Esophagus (tissue), 2 donors: Measurements from ENCODE around the gene GAL3ST2. TPM values are rescaled to one million over a fixed set of nuclear protein-coding genes. Genes with fewer than 3 reads are reported as not detected.

ENCODE experiments used
- H3K27ac ChIP-seq, 2 donors: one replicate each; pipeline ENCODE4 v1.5.1; 2013; ENCODE audit warnings: low read depth in 2 of 2, mild to moderate bottlenecking in 2 of 2, inconsistent platforms in 1 of 2, low read length in 1 of 2, moderate library complexity in 1 of 2
- H3K27me3 ChIP-seq, 2 donors: one replicate each; pipeline ENCODE4 v1.6.1; 2013; ENCODE audit warnings: low read length in 2 of 2, control low read depth in 1 of 2, mild to moderate bottlenecking in 1 of 2; ENCODE audit not compliant: insufficient read depth in 2 of 2, control insufficient read depth in 1 of 2
- H3K36me3 ChIP-seq, 2 donors: one replicate each; pipeline ENCODE4 v1.6.1; 2013; ENCODE audit warnings: low read length in 1 of 2; ENCODE audit not compliant: control insufficient read depth in 2 of 2, insufficient read depth in 2 of 2
- H3K4me1 ChIP-seq, 2 donors: one replicate each; pipeline ENCODE4 v1.6.1; 2013; ENCODE audit warnings: low read length in 1 of 2; ENCODE audit not compliant: control insufficient read depth in 2 of 2, insufficient read depth in 2 of 2
- H3K4me3 ChIP-seq, 2 donors: one replicate each; pipeline ENCODE4 v1.5.1; 2013; ENCODE audit warnings: low read length in 2 of 2, mild to moderate bottlenecking in 2 of 2, low read depth in 1 of 2, moderate library complexity in 1 of 2
- H3K9me3 ChIP-seq, 2 donors: one replicate each; pipeline ENCODE4 v1.6.1; 2013; ENCODE audit warnings: mild to moderate bottlenecking in 2 of 2, low read depth in 1 of 2, low read length in 1 of 2, moderate library complexity in 1 of 2; ENCODE audit not compliant: control insufficient read depth in 2 of 2, insufficient read depth in 1 of 2
- WGBS, 2 donors: extraction: QIAGEN DNeasy Blood & Tissue Kit; methylation state at CpG; one replicate each; pipeline ENCODE4 v1.1.7; 2013; 5-methylcytosine and 5-hydroxymethylcytosine counted together
- polyA plus RNA-seq, 2 donors: library from polyadenylated mRNA; stranded (reverse); fragments of 200-250 nt; gene quantifications; one replicate each; pipeline ENCODE4 v1.2.3, GENCODE V29; 2013
- donor health status: healthy with polysubstance abuse.
- donor health status: Bipolar disorder and iron deficiency.

The GAL3ST2 gene
- polyA plus RNA-seq, 2 donors, result 0.02 to 0.10 TPM

DNA sequence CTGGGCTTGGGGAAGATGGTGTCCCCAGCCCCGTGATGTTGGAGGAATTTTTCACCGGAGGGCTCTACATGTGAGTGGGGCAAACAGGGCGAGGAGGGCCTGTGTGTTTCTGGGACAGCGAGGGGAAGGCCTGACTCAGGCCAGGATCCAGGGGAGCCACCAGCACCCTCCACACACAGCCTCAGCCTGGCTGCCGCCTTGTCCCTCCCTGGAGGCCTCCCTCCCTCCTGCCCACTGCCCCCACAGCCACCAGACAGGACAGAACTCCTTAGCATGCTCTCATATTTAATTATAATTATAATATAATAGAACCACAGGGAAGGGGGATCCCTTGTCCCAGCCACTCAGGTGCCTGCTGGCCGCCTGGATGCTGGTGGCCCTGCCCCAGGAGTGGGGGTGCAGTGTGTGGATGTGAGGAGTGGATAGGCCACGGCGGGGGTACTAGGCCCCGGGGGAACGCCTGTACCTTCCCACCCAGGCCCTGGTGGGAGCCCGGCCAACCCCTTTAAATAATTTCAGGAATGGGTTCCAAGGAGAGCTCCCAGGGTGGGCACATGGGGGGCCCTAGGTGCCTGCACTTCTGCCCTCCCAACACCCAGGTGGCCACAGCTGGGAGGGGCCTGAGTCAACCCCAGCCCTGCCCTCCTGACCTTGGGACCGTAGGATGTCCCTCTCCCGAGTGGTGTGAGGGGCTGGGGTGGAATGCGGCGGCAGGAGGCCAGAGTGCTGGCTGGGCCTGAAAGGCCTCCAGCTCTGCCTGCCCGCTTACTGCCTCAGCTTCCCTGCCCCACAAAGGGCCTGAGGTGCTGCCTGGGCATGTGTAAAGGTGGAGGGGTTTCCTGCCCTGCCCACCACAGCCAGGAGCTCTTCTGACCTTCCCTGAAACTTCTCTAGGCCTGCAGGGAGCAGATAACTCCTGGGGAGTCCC, 73.3 kb downstream of the GAL3ST2 start:
- H3K27me3 ChIP-seq, result no peaks in the 10 kb centered on the region
- peaks cover 0 to 2% of the 10 kb centered on the region in 2 donors for H3K4me1 ChIP-seq
- H3K4me3 ChIP-seq, result no peak overlapping the region
- no peaks in the 10 kb centered on the region for H3K9me3 ChIP-seq
- WGBS, 2 donors, result 91 to 92% methylated on average over 16 of the region's 16 CpGs
- H3K36me3 ChIP-seq, result no peaks in the 10 kb centered on the region
- H3K27ac ChIP-seq, result no peak overlapping the region

GRCh38 chr2:241850544-241851324, 74.1 kb downstream of the GAL3ST2 start:
- no peaks in the 10 kb centered on the region for H3K9me3 ChIP-seq
- WGBS, 2 donors, result 91 to 94% methylated on average over 27 of the region's 27 CpGs
- no peaks in the 10 kb centered on the region for H3K36me3 ChIP-seq
- no peak overlapping the region for H3K4me3 ChIP-seq
- H3K27ac ChIP-seq, result no peak overlapping the region
- H3K27me3 ChIP-seq, result no peaks in the 10 kb centered on the region
- no peaks in the 10 kb centered on the region for H3K4me1 ChIP-seq

GRCh38 chr2:241851325-241852115, 74.9 kb downstream of the GAL3ST2 start:
- Histone ChIP-seq H3K9me3 (no peaks in the 10 kb centered on the region), H3K4me1 (no peaks in the 10 kb centered on the region), H3K27me3 (no peaks in the 10 kb centered on the region), H3K36me3 (no peaks in the 10 kb centered on the region), H3K4me3 (no peak overlapping the region), H3K27ac (no peak overlapping the region)
- 91 to 92% methylated on average over 24 to 26 of the region's 26 CpGs for whole genome bisulfite sequencing, 2 donors

GRCh38 chr2:241852116-241852980, 75.7 kb downstream of the GAL3ST2 start:
- H3K36me3 ChIP-seq, result no peaks in the 10 kb centered on the region
- H3K27ac ChIP-seq, result no peak overlapping the region
- H3K27me3 ChIP-seq, result no peaks in the 10 kb centered on the region
- 90 to 93% methylated on average over 39 of the region's 39 CpGs for WGBS, 2 donors
- H3K9me3 ChIP-seq, result no peaks in the 10 kb centered on the region
- no peak overlapping the region for H3K4me3 ChIP-seq
- no peaks in the 10 kb centered on the region for H3K4me1 ChIP-seq

GRCh38 chr2:241852981-241853631, 76.5 kb downstream of the GAL3ST2 start:
- WGBS, 2 donors, result 85 to 89% methylated on average over 8 to 10 of the region's 10 CpGs
- H3K4me3 ChIP-seq, result no peak overlapping the region
- no peaks in the 10 kb centered on the region for H3K27me3 ChIP-seq
- H3K27ac ChIP-seq, result no peak overlapping the region
- no peaks in the 10 kb centered on the region for H3K36me3 ChIP-seq
- H3K4me1 ChIP-seq, result no peaks in the 10 kb centered on the region
- no peaks in the 10 kb centered on the region for H3K9me3 ChIP-seq

Other genes starting within 250 kb of the GAL3ST2 start
- 10 to 100 TPM; 29.8 to 38.7 TPM for gene BOK, start 218.1 kb upstream of the GAL3ST2 start, polyA plus RNA-seq
- 10 to 100 TPM; 37.2 to 52.1 TPM for gene THAP4, start 139.7 kb upstream of the GAL3ST2 start, polyA plus RNA-seq
- gene ATG4B, start 139.1 kb upstream of the GAL3ST2 start, polyA plus RNA-seq, result 10 to 100 TPM; 43.2 to 54.4 TPM
- 10 to 100 TPM; 13.7 to 25.2 TPM for gene DTYMK, start 90.0 kb upstream of the GAL3ST2 start, polyA plus RNA-seq
- gene ING5, start 74.8 kb upstream of the GAL3ST2 start, polyA plus RNA-seq, result 10 to 100 TPM; 15.6 to 36.2 TPM
- 10 to 100 TPM; 26.2 to 49.1 TPM for gene D2HGDH, start 42.2 kb upstream of the GAL3ST2 start, polyA plus RNA-seq
- gene NEU4, start 32.4 kb downstream of the GAL3ST2 start, polyA plus RNA-seq, result under 1 TPM in 1 of 2 donors, not detected in 1; 0.04 TPM
- gene PDCD1, start 82.1 kb downstream of the GAL3ST2 start, polyA plus RNA-seq, result under 1 TPM; 0.54 to 0.73 TPM
- gene RTP5, start 92.9 kb downstream of the GAL3ST2 start, polyA plus RNA-seq, result under 1 TPM; 0.06 to 0.28 TPM